ENCODE data around the gene CRB2. TPM values are rescaled to one million over a fixed set of nuclear protein-coding genes. Genes with fewer than 3 reads are reported as not detected.

CRB2 gene
- total RNA-seq = 1 to 10 TPM; 1.6 to 3.5 TPM

DNA sequence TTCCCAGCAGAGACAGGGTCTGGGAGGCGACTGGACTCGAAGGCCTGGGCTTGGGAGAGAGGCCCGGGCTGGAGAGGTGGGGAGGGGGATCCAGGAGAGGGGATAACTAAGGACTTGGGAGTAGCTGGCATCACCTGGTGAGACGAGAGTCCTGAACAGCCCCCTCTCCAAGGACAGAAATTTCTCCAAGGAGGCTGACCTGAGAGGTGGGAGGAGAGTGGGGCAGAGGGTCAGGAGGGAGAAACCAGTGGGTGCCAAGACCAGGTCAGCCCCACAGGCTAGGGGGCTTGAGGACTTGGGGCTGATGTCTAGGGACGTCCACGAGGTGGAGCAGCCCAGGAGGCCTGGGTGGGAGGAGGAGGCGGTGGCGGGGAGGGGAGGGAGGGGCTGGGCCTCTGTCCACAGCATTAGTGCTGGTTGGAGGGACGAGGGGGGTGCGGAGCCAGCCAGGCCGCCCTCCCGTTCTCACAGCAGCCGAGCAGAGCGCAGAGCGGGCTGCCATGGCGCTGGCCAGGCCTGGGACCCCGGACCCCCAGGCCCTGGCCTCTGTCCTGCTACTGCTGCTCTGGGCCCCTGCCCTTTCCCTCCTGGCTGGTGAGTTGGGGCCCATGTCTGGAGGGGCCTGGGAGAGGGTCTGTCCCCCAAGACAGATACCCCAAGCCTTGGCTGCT, at the start of gene CRB2:
CRB2 (plus strand) TSS at position 437 of the 671 bp plus-strand sequence; CDS start at position 501, 64 bp downstream.
- TF ChIP-seq, protein P1, sequence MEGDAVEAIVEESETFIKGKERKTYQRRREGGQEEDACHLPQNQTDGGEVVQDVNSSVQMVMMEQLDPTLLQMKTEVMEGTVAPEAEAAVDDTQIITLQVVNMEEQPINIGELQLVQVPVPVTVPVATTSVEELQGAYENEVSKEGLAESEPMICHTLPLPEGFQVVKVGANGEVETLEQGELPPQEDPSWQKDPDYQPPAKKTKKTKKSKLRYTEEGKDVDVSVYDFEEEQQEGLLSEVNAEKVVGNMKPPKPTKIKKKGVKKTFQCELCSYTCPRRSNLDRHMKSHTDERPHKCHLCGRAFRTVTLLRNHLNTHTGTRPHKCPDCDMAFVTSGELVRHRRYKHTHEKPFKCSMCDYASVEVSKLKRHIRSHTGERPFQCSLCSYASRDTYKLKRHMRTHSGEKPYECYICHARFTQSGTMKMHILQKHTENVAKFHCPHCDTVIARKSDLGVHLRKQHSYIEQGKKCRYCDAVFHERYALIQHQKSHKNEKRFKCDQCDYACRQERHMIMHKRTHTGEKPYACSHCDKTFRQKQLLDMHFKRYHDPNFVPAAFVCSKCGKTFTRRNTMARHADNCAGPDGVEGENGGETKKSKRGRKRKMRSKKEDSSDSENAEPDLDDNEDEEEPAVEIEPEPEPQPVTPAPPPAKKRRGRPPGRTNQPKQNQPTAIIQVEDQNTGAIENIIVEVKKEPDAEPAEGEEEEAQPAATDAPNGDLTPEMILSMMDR (IDR thresholded peaks at IDR 0.05) = no peak
- no peaks in the 10 kb centered on the region for H3K9me3 ChIP-seq
- H3K27ac ChIP-seq = no peak within 1 kb of the TSS
- peaks cover 0 to 16% of the 10 kb centered on the region in 2 donors for H3K4me1 ChIP-seq
- no peak for DNase-seq (ENCODE audit: low spot score)
- H3K36me3 ChIP-seq = no peaks in the 10 kb centered on the region
- H3K4me3 ChIP-seq = no peak within 1 kb of the TSS
- H3K27me3 ChIP-seq = no peaks in the 10 kb centered on the region

DNA sequence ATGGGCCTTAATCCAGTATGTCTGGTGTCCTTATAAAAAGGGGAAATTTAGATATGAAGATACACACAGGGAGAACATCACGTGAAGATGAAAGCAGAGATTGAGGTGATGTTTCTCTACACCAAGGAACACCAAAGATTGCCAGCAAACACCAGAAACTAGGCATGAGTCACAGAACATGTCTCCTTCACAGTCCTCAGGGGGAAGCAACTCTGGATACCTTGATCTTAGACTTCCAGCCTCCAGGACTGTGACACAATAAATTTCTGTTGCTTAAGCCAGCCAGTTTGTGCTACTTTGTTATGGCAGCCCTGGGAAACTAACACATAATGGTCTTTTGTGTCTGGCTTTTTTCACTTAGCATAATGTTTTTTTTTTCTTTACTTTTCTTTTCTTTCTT, 46.4 kb upstream of the CRB2 start:
- Histone ChIP-seq H3K36me3 (no peaks in the 10 kb centered on the region), H3K27ac (no peak overlapping the region), H3K27me3 (no peaks in the 10 kb centered on the region), H3K4me1 (peaks cover 0 to 10% of the 10 kb centered on the region in 2 donors), H3K9me3 (no peaks in the 10 kb centered on the region), H3K4me3 (no peak overlapping the region)
- TF ChIP-seq, protein P1 (IDR thresholded peaks at IDR 0.05) = no peak
- no peak for DNase-seq (ENCODE audit: low spot score)

DNA sequence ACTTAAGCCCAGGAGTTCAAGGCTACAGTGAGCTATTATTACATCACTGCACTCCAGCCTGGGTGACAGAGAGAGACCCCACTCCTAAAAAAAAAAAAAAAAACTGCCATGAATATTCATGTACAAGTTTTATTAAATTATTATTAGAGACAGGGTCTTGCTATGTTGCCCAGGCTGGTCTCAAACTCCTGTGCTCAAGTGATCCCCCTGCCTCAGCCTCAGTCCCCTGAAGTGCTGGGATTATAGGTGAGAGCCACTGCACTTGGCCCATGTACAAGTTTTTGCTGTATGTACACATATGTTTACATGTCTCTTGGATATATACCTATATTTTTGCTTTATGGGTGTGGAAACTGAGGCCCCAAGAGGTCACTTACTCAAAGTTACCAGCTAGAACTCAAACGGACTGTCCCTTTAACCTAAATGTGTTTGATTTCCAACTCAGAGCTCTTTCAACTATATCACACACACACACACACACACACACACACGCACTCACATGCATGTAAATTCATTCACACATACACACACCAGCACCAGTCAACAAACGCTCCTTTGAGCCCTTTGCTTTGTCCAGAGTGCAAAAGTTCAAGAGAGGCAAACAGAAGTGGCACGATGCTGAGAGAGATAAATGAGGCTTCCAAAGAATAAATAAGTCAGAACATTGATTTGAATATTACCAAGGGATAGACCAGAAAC, 45.3 kb upstream of the CRB2 start:
- no peaks in the 10 kb centered on the region for H3K4me1 ChIP-seq
- no peaks in the 10 kb centered on the region for H3K27me3 ChIP-seq
- DNase-seq (ENCODE audit: low spot score) = no peak
- TF ChIP-seq, protein P1 (IDR thresholded peaks at IDR 0.05) = no peak
- no peaks in the 10 kb centered on the region for H3K36me3 ChIP-seq
- H3K9me3 ChIP-seq = no peaks in the 10 kb centered on the region
- no peak overlapping the region for H3K4me3 ChIP-seq
- H3K27ac ChIP-seq = no peak overlapping the region

DNA sequence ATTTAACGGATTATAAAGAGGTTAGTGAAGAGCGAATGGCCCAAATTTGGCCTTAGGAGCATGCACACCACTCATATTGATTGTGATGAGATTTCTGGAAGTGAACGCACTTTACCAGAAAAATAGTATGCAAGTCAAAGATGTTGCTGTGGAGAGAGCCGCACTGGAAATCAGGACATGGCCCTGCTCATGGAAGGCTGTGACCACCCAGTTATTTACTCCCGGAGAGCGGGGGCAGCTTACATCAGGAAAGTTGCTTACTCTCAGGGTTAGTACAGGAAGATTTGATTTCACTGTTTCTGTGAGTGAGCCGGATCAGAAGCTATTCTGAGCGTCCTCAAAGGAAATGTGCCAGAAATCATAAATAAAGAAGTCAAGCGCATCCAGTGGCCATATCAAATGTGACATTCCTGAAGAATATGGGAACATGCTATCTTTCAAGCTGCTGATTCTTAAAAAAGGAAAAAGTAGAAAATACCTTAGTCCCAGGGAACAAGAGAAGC, 44.7 kb upstream of the CRB2 start:
- H3K27me3 ChIP-seq = no peaks in the 10 kb centered on the region
- no peak for DNase-seq (ENCODE audit: low spot score)
- TF ChIP-seq, protein P1 (IDR thresholded peaks at IDR 0.05) = no peak
- H3K4me3 ChIP-seq = no peak overlapping the region
- no peaks in the 10 kb centered on the region for H3K9me3 ChIP-seq
- no peaks in the 10 kb centered on the region for H3K36me3 ChIP-seq
- no peak overlapping the region for H3K27ac ChIP-seq
- H3K4me1 ChIP-seq = no peaks in the 10 kb centered on the region

DNA sequence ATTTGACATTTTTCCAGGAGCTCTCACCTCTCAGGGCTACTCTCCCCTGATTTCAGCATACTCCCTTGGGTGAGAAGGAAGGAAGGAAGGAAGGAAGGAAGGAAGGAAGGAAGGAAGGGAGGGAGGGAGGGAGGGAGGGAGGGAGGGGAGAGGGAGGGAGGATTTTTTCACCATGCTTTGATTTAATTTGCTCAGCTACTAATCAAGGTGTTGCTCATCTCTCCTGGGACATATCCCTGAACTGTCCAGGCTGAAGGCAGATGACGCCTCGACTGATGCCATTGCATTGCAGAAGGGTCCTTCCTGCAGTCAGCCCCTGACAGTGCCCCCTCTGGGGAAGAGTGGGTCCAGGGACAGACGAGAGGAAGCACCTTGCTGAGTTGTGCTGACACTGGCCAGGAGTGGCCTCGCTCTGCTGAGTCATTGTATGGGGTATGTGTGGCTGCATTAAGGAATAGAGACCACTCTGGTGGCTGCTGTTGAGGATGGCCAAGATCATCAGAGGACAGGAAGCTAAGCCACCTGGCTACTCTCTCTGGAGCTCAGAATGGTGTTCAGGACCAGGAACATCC, 43.6 kb upstream of the CRB2 start:
- no peak for DNase-seq (ENCODE audit: low spot score)
- H3K4me1 ChIP-seq = no peaks in the 10 kb centered on the region
- no peak overlapping the region for H3K4me3 ChIP-seq
- no peaks in the 10 kb centered on the region for H3K9me3 ChIP-seq
- H3K27me3 ChIP-seq = no peaks in the 10 kb centered on the region
- no peaks in the 10 kb centered on the region for H3K36me3 ChIP-seq
- no peak overlapping the region for H3K27ac ChIP-seq
- TF ChIP-seq, protein P1 (IDR thresholded peaks at IDR 0.05) = no peak

Data from right atrium auricular region (tissue), 2 donors.